ENCODE data around the gene ARHGAP10.
"Not testable (repeated sequence)": the region's sequence is repeated elsewhere in the genome, so short reads cannot be mapped to it uniquely, and the experiment has no call there.

Gene ARHGAP10

GRCh38 chr4:147794787-147795413 is 63.0 kb downstream of the ARHGAP10 start:
- TF ChIP-seq EZH2phosphoT487 (IDR thresholded peaks at IDR 0.05; ENCODE audit: borderline replicate concordance, low read length) (no peak), CTCF (IDR thresholded peaks at IDR 0.05; ENCODE audit: low read depth, low read length, poor library complexity, severe bottlenecking) (no peak)
- H3K36me3 ChIP-seq (ENCODE audit: control insufficient read depth, low read length), result no peaks in the 10 kb centered on the region
- no peaks in the 10 kb centered on the region for H3F3A ChIP-seq (ENCODE audit: control insufficient read depth, insufficient read depth)
- H3K4me2 ChIP-seq (ENCODE audit: low read length), result no peak overlapping the region
- H3K79me2 ChIP-seq (ENCODE audit: control insufficient read depth, low read length), result no peaks in the 10 kb centered on the region
- no peak overlapping the region for H3K4me3 ChIP-seq (ENCODE audit: low read length)
- H3K4me1 ChIP-seq (ENCODE audit: control insufficient read depth, low read length), result no peaks in the 10 kb centered on the region
- no peaks in the 10 kb centered on the region for H4K20me1 ChIP-seq (ENCODE audit: control insufficient read depth, insufficient read depth, low read depth, low read length)
- H3K27ac ChIP-seq (ENCODE audit: low read depth, low read length), result no peak overlapping the region
- no peaks in the 10 kb centered on the region for H3K9me3 ChIP-seq (ENCODE audit: control insufficient read depth, insufficient read depth, low read length)
- H3K27me3 ChIP-seq (ENCODE audit: control insufficient read depth, low read length), result no peaks in the 10 kb centered on the region
- no peaks in the 10 kb centered on the region for H3K9me2 ChIP-seq (replicated peaks; ENCODE audit: control insufficient read depth, low read length)

GRCh38 chr4:147799057-147799456 is 67.2 kb downstream of the ARHGAP10 start:
- H3K27me3 ChIP-seq (ENCODE audit: control insufficient read depth, low read length); H3K4me2 ChIP-seq (ENCODE audit: low read length); H3K36me3 ChIP-seq (ENCODE audit: control insufficient read depth, low read length); H3K79me2 ChIP-seq (ENCODE audit: control insufficient read depth, low read length); H4K20me1 ChIP-seq (ENCODE audit: control insufficient read depth, insufficient read depth, low read depth, low read length); H3K9me3 ChIP-seq (ENCODE audit: control insufficient read depth, insufficient read depth, low read length); H3K27ac ChIP-seq (ENCODE audit: low read depth, low read length); H3K9me2 ChIP-seq (replicated peaks; ENCODE audit: control insufficient read depth, low read length); H3K4me3 ChIP-seq (ENCODE audit: low read length); H3F3A ChIP-seq (ENCODE audit: control insufficient read depth, insufficient read depth); H3K4me1 ChIP-seq (ENCODE audit: control insufficient read depth, low read length): not testable (repeated sequence)

GRCh38 chr4:147799986-147800555 is 68.2 kb downstream of the ARHGAP10 start:
- no peaks in the 10 kb centered on the region for H3F3A ChIP-seq (ENCODE audit: control insufficient read depth, insufficient read depth)
- no peaks in the 10 kb centered on the region for H4K20me1 ChIP-seq (ENCODE audit: control insufficient read depth, insufficient read depth, low read depth, low read length)
- no peaks in the 10 kb centered on the region for H3K36me3 ChIP-seq (ENCODE audit: control insufficient read depth, low read length)
- H3K9me3 ChIP-seq (ENCODE audit: control insufficient read depth, insufficient read depth, low read length), result no peaks in the 10 kb centered on the region
- TF ChIP-seq EZH2phosphoT487 (IDR thresholded peaks at IDR 0.05; ENCODE audit: borderline replicate concordance, low read length) (no peak), CTCF (IDR thresholded peaks at IDR 0.05; ENCODE audit: low read depth, low read length, poor library complexity, severe bottlenecking) (no peak)
- H3K4me1 ChIP-seq (ENCODE audit: control insufficient read depth, low read length), result no peaks in the 10 kb centered on the region
- H3K79me2 ChIP-seq (ENCODE audit: control insufficient read depth, low read length), result no peaks in the 10 kb centered on the region
- no peaks in the 10 kb centered on the region for H3K9me2 ChIP-seq (replicated peaks; ENCODE audit: control insufficient read depth, low read length)
- 0 out of 2 replicates have a peak, but pooled peaks cover 3% of the 10 kb centered on the region for H3K27me3 ChIP-seq (ENCODE audit: control insufficient read depth, low read length)
- no peak overlapping the region for H3K4me2 ChIP-seq (ENCODE audit: low read length)
- no peak overlapping the region for H3K4me3 ChIP-seq (ENCODE audit: low read length)
- no peak overlapping the region for H3K27ac ChIP-seq (ENCODE audit: low read depth, low read length)

GRCh38 chr4:147801820-147802219 is 69.9 kb downstream of the ARHGAP10 start:
- Histone ChIP-seq H3K9me2 (replicated peaks; ENCODE audit: control insufficient read depth, low read length) (no peaks in the 10 kb centered on the region), H3K27me3 (ENCODE audit: control insufficient read depth, low read length) (0 out of 2 replicates have a peak, but pooled peaks cover 3% of the 10 kb centered on the region), H3K9me3 (ENCODE audit: control insufficient read depth, insufficient read depth, low read length) (no peaks in the 10 kb centered on the region), H3K4me3 (ENCODE audit: low read length) (no peak overlapping the region), H4K20me1 (ENCODE audit: control insufficient read depth, insufficient read depth, low read depth, low read length) (no peaks in the 10 kb centered on the region), H3K4me2 (ENCODE audit: low read length) (no peak overlapping the region), H3K27ac (ENCODE audit: low read depth, low read length) (no peak overlapping the region), H3K36me3 (ENCODE audit: control insufficient read depth, low read length) (no peaks in the 10 kb centered on the region), H3F3A (ENCODE audit: control insufficient read depth, insufficient read depth) (no peaks in the 10 kb centered on the region), H3K4me1 (ENCODE audit: control insufficient read depth, low read length) (no peaks in the 10 kb centered on the region), H3K79me2 (ENCODE audit: control insufficient read depth, low read length) (no peaks in the 10 kb centered on the region)
- TF ChIP-seq EZH2phosphoT487 (IDR thresholded peaks at IDR 0.05; ENCODE audit: borderline replicate concordance, low read length) (no peak), CTCF (IDR thresholded peaks at IDR 0.05; ENCODE audit: low read depth, low read length, poor library complexity, severe bottlenecking) (no peak)
